ENCODE results near the gene ASPDH.

Gene ASPDH

GRCh38 chr19:50513746-50514345 is at the start of gene ASPDH:
ASPDH (minus strand) TSS chr19:50513913; CDS start chr19:50513823, 90 bp downstream.
- Histone ChIP-seq H3K27me3 (no peaks in the 10 kb centered on the region), H3K27ac (peak within 1 kb of the TSS; percentile 89), H3K36me3 (peaks cover 16% of the 10 kb centered on the region), H4K20me1 (no peaks in the 10 kb centered on the region), H3K4me3 (peak within 1 kb of the TSS; percentile 46; the same call in 1 of the 2 replicates), H3K9ac (peak within 1 kb of the TSS; percentile 46), H3K4me1 (peaks cover 64% of the 10 kb centered on the region), H3K4me2 (peak within 1 kb of the TSS; percentile 86), H3K9me3 (peaks cover 12% of the 10 kb centered on the region)
- TF ChIP-seq Cebpa-rat (IDR thresholded peaks at IDR 0.05), result no peak

GRCh38 chr19:50562996-50563395 is 49.3 kb upstream of the ASPDH start:
- no peak overlapping the region for H3K4me3 ChIP-seq
- peaks cover 52% of the 10 kb centered on the region for H3K27me3 ChIP-seq
- no peak overlapping the region for H3K9ac ChIP-seq
- H3K4me1 ChIP-seq, result peaks cover 14% of the 10 kb centered on the region; the same call in 1 of the 2 replicates
- peaks cover 11% of the 10 kb centered on the region; the same call in 1 of the 2 replicates for H4K20me1 ChIP-seq
- no peaks in the 10 kb centered on the region for H3K9me3 ChIP-seq
- no peak overlapping the region for H3K4me2 ChIP-seq
- no peaks in the 10 kb centered on the region for H3K36me3 ChIP-seq
- no peak overlapping the region for H3K27ac ChIP-seq
- no peak for TF ChIP-seq Cebpa-rat (IDR thresholded peaks at IDR 0.05)

- Histone ChIP-seq H3K27ac (no peak overlapping the region), H3K9me3 (no peaks in the 10 kb centered on the region), H3K36me3 (no peaks in the 10 kb centered on the region), H3K4me1 (peaks cover 16% of the 10 kb centered on the region), H4K20me1 (peaks cover 11% of the 10 kb centered on the region; the same call in 1 of the 2 replicates), H3K9ac (no peak overlapping the region), H3K27me3 (peaks cover 45% of the 10 kb centered on the region), H3K4me2 (no peak overlapping the region), H3K4me3 (no peak overlapping the region)
- no peak for TF ChIP-seq Cebpa-rat (IDR thresholded peaks at IDR 0.05)
Observed at GRCh38 chr19:50562329-50562728, 48.6 kb upstream of the ASPDH start.

- Histone ChIP-seq H3K9me3 (no peaks in the 10 kb centered on the region), H4K20me1 (peaks cover under 1% of the 10 kb centered on the region; the same call in 1 of the 2 replicates), H3K4me1 (peaks cover 26% of the 10 kb centered on the region), H3K36me3 (no peaks in the 10 kb centered on the region), H3K9ac (no peak overlapping the region), H3K4me3 (no peak overlapping the region), H3K27me3 (peaks cover 27% of the 10 kb centered on the region), H3K4me2 (no peak overlapping the region), H3K27ac (no peak overlapping the region)
- TF ChIP-seq Cebpa-rat (IDR thresholded peaks at IDR 0.05), result no peak
Observed at GRCh38 chr19:50559636-50560035, 45.9 kb upstream of the ASPDH start.

GRCh38 chr19:50558449-50558848 is 44.7 kb upstream of the ASPDH start:
- H3K4me1 ChIP-seq, result peaks cover 29% of the 10 kb centered on the region
- peaks cover 15% of the 10 kb centered on the region for H3K27me3 ChIP-seq
- H4K20me1 ChIP-seq, result no peaks in the 10 kb centered on the region
- H3K27ac ChIP-seq, result no peak overlapping the region
- no peak overlapping the region for H3K4me2 ChIP-seq
- H3K36me3 ChIP-seq, result no peaks in the 10 kb centered on the region
- no peak for TF ChIP-seq Cebpa-rat (IDR thresholded peaks at IDR 0.05)
- no peak overlapping the region for H3K9ac ChIP-seq
- no peak overlapping the region for H3K4me3 ChIP-seq
- no peaks in the 10 kb centered on the region for H3K9me3 ChIP-seq

GRCh38 chr19:50558039-50558438 is 44.3 kb upstream of the ASPDH start:
- H3K9me3 ChIP-seq, result no peaks in the 10 kb centered on the region
- no peak overlapping the region for H3K4me3 ChIP-seq
- TF ChIP-seq Cebpa-rat (IDR thresholded peaks at IDR 0.05), result no peak
- peaks cover 29% of the 10 kb centered on the region for H3K4me1 ChIP-seq
- H4K20me1 ChIP-seq, result no peaks in the 10 kb centered on the region
- no peaks in the 10 kb centered on the region for H3K36me3 ChIP-seq
- no peak overlapping the region for H3K4me2 ChIP-seq
- H3K27ac ChIP-seq, result no peak overlapping the region
- H3K9ac ChIP-seq, result no peak overlapping the region
- peaks cover 11% of the 10 kb centered on the region; the same call in 1 of the 2 replicates for H3K27me3 ChIP-seq

GRCh38 chr19:50557009-50557613 is 43.4 kb upstream of the ASPDH start:
- peak overlapping the region; percentile 71 for H3K4me3 ChIP-seq
- peaks cover 18% of the 10 kb centered on the region; the same call in 1 of the 2 replicates for H3K27me3 ChIP-seq
- H3K4me2 ChIP-seq, result peak overlapping the region; percentile 87
- no peaks in the 10 kb centered on the region for H4K20me1 ChIP-seq
- no peak for TF ChIP-seq Cebpa-rat (IDR thresholded peaks at IDR 0.05)
- no peaks in the 10 kb centered on the region for H3K9me3 ChIP-seq
- H3K9ac ChIP-seq, result peak overlapping the region; percentile 60
- H3K4me1 ChIP-seq, result peaks cover 32% of the 10 kb centered on the region
- peak overlapping the region; percentile 55 for H3K27ac ChIP-seq
- no peaks in the 10 kb centered on the region for H3K36me3 ChIP-seq

- peak overlapping the region; percentile 55 for H3K27ac ChIP-seq
- no peaks in the 10 kb centered on the region for H4K20me1 ChIP-seq
- H3K4me3 ChIP-seq, result peak overlapping the region; percentile 71
- H3K9ac ChIP-seq, result peak overlapping the region; percentile 60
- H3K4me1 ChIP-seq, result peaks cover 38% of the 10 kb centered on the region
- no peaks in the 10 kb centered on the region for H3K9me3 ChIP-seq
- H3K4me2 ChIP-seq, result peak overlapping the region; percentile 87
- H3K36me3 ChIP-seq, result no peaks in the 10 kb centered on the region
- peaks cover 24% of the 10 kb centered on the region; the same call in 1 of the 2 replicates for H3K27me3 ChIP-seq
- no peak for TF ChIP-seq Cebpa-rat (IDR thresholded peaks at IDR 0.05)
Observed at GRCh38 chr19:50556282-50557008, 42.7 kb upstream of the ASPDH start.

GRCh38 chr19:50555450-50556281 is 42.0 kb upstream of the ASPDH start:
- Histone ChIP-seq H3K9ac (no peak overlapping the region), H3K27ac (no peak overlapping the region), H3K27me3 (peaks cover 32% of the 10 kb centered on the region; the same call in 1 of the 2 replicates), H3K4me3 (peak overlapping the region; percentile 71), H3K9me3 (no peaks in the 10 kb centered on the region), H3K4me2 (peak overlapping the region; percentile 87), H3K36me3 (no peaks in the 10 kb centered on the region), H4K20me1 (no peaks in the 10 kb centered on the region), H3K4me1 (peaks cover 44% of the 10 kb centered on the region)
- TF ChIP-seq Cebpa-rat (IDR thresholded peaks at IDR 0.05), result no peak

Measured in BLaER1 (cell line).